Heart right ventricle (tissue), 16 donors: Measurements from ENCODE around the gene IFITM10. TPM values are rescaled to one million over a fixed set of nuclear protein-coding genes. Genes with fewer than 3 reads are reported as not detected.

ENCODE experiments used
- ATAC-seq, 8 donors: fragments of 200-7000 bp; cut with Tn5 transposase; one replicate each; pipeline ENCODE4 v1.9.1; 2020; ENCODE audit warnings: mild to moderate bottlenecking in 8 of 8, moderate library complexity in 8 of 8, moderate number of reproducible peaks in 1 of 8
- DNase-seq, 2 donors: peaks; one replicate each; pipeline ENCODE4 v3.0.0-alpha.2; 2020
- H3K27ac ChIP-seq, 10 donors: fragments of 200-600 bp; sonication (generic) in 2 of 10; one replicate each; pipeline versions ENCODE4 v1.5.0 to v1.8.0; 2020 to 2022; ENCODE audit warnings: mild to moderate bottlenecking in 3 of 10
- H3K27me3 ChIP-seq, 7 donors: fragments of 200-600 bp; one replicate each; pipeline ENCODE4 v1.8.0; 2021 to 2022; ENCODE audit warnings: mild to moderate bottlenecking in 2 of 7
- H3K36me3 ChIP-seq, 9 donors: fragments of 200-600 bp; sonication (generic) in 1 of 9; one replicate each; pipeline versions ENCODE4 v1.5.0 to v1.8.0; 2020 to 2022; ENCODE audit warnings: mild to moderate bottlenecking in 2 of 9
- H3K4me1 ChIP-seq, 9 donors: fragments of 200-600 bp; sonication (generic) in 1 of 9; one replicate each; pipeline versions ENCODE4 v1.5.0 to v1.8.0; 2020 to 2022; ENCODE audit warnings: mild to moderate bottlenecking in 4 of 9
- H3K4me3 ChIP-seq, 10 donors: fragments of 200-600 bp; sonication (generic) in 2 of 10; one replicate each; pipeline versions ENCODE4 v1.5.0 to v1.8.0; 2020 to 2022; ENCODE audit warnings: mild to moderate bottlenecking in 7 of 10, moderate library complexity in 2 of 10
- H3K9me3 ChIP-seq, 11 donors: fragments of 200-600 bp in 10 of 11; sonication (generic) in 2 of 11; one replicate each; pipeline versions ENCODE4 v1.5.0 to v1.8.0; 2013 to 2022; ENCODE audit warnings: mild to moderate bottlenecking in 2 of 11, control low read depth in 1 of 11, moderate library complexity in 1 of 11
- WGBS, 2 donors: extraction: QIAGEN DNeasy Blood & Tissue Kit; methylation state at CpG; one replicate each; pipeline ENCODE4 v1.1.7; 2013; ENCODE audit warnings: inconsistent platforms in 1 of 2; 5-methylcytosine and 5-hydroxymethylcytosine counted together
- intact Hi-C, 10 donors: fragments of 100-400 bp; cut with DNase I; formaldehyde crosslinking; loops; one replicate each; pipeline versions ENCODE4 v1.11.1 to v1.14.2; 2022
- polyA plus RNA-seq, 2 donors: library from polyadenylated mRNA; stranded (reverse); fragments of 200-250 nt; gene quantifications; one replicate each; pipeline ENCODE4 v1.2.3, GENCODE V29; 2013
- total RNA-seq, 10 donors: library from RNA; stranded (reverse); fragmentation: NEBNext Ultra II Directional in 3 of 10; extraction: Animal tissue kit (Norgen Biotek cat#: 25700) in 3 of 10; gene quantifications; one replicate each; pipeline versions ENCODE4 v1.2.1 to v1.2.4, GENCODE V29; 2021 to 2023
- TF ChIP-seq, protein P1 (sequence below), 9 donors: fragments of 200-600 bp; sonication (generic) in 2 of 9; IDR thresholded peaks; one replicate each; pipeline versions ENCODE4 v1.5.0 to v1.8.0; 2021 to 2022; ENCODE audit warnings: antibody characterized with exemption in 9 of 9, mild to moderate bottlenecking in 5 of 9, moderate library complexity in 1 of 9
- donor health status: Arrhythmogenic right ventricular cardiomyopathy.
- donor health status: ischemic (EF 13 %, LVEDD 7.1; RV severe dilation, severe dysfunction).
- donor health status: healthy with polysubstance abuse.
- donor health status: DM: no; HTN: yes; CAD: no.
- donor health status: DM: no; HTN: no; CAD: no.
- donor health status: ischemic (EF 25% LVEDD 6.9; RV normal size, moderate dysfunction).
- donor health status: ischemic (EF 25% LVEDD 5.7; RV mildly dilated, moderate dysfunction).
- donor health status: healthy.
- donor health status: DM: yes; HTN: yes; CAD: no.
- donor health status: Ischemic cardiomyopathy.
- donor health status: ischemic (EF 35%, LVEDD 5.7; RV mildly dilated, moderate dysfunction).
- donor health status: nonischemic (EF 11% LVEDD 7.7; RV severe dilation, severe dysfunction).
- donor health status: DM: yes; HTN: yes; CAD: no.
- donor health status: PGD.
- donor health status: ischemic (EF 29% LVEDD 5.4; RV normal size, mild dysfunction).
- donor health status: nonischemic (EF 23%, LVEDD 6.1; RV moderate dilation, normal function).

Gene IFITM10
- total and polyA plus RNA-seq, 12 donors, result 0.07 to 2.4 (median 0.42) TPM

DNA sequence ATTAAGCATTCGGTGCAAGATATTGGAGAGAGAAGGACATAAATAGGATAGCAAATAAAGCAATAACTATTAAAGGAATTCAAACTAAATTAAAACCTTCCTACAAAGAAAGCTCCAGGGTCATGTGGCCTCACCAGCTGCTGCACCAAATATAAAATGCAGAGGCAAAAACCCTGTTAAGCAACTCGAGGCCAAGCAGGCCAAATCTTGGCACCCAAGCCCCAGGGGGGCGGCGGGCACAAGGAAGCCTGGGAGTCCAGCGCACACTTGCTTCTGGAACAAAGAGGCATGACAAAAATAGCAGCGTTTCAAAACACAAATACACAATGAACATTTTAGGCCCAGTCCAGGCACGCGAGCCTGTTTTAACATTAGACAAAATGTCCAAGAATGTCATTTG is 32.6 kb downstream of the IFITM10 start:
- intact Hi-C loops, result loop anchor here in 3 of 10 donors (2.0 to 10.0 kb wide), 4 partner anchors 21 to 47 kb away; partner anchors contain the start of genes CTSD (in 2 of the 3) and IFITM10 (in 1 of the 3)
- ATAC-seq (peak in 7 of 8 donors; percentile 57 to 88 (median 77)), DNase-seq (peak; percentile 27 to 62)
- Histone ChIP-seq H3K4me1 (peaks cover 0 to 14% (median 0%) of the 10 kb centered on the region in 9 donors), H3K36me3 (no peaks in the 10 kb centered on the region), H3K27me3 (peaks cover 0 to 10% (median 0%) of the 10 kb centered on the region in 7 donors), H3K4me3 (no peak overlapping the region), H3K27ac (peak overlapping the region in 8 of 10 donors; percentile 10 to 64 (median 44)), H3K9me3 (no peaks in the 10 kb centered on the region)
- TF ChIP-seq, protein P1, sequence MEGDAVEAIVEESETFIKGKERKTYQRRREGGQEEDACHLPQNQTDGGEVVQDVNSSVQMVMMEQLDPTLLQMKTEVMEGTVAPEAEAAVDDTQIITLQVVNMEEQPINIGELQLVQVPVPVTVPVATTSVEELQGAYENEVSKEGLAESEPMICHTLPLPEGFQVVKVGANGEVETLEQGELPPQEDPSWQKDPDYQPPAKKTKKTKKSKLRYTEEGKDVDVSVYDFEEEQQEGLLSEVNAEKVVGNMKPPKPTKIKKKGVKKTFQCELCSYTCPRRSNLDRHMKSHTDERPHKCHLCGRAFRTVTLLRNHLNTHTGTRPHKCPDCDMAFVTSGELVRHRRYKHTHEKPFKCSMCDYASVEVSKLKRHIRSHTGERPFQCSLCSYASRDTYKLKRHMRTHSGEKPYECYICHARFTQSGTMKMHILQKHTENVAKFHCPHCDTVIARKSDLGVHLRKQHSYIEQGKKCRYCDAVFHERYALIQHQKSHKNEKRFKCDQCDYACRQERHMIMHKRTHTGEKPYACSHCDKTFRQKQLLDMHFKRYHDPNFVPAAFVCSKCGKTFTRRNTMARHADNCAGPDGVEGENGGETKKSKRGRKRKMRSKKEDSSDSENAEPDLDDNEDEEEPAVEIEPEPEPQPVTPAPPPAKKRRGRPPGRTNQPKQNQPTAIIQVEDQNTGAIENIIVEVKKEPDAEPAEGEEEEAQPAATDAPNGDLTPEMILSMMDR (IDR thresholded peaks at IDR 0.05), result no peak
- 56 to 63% methylated on average over 8 of the region's 8 CpGs for WGBS, 2 donors

DNA sequence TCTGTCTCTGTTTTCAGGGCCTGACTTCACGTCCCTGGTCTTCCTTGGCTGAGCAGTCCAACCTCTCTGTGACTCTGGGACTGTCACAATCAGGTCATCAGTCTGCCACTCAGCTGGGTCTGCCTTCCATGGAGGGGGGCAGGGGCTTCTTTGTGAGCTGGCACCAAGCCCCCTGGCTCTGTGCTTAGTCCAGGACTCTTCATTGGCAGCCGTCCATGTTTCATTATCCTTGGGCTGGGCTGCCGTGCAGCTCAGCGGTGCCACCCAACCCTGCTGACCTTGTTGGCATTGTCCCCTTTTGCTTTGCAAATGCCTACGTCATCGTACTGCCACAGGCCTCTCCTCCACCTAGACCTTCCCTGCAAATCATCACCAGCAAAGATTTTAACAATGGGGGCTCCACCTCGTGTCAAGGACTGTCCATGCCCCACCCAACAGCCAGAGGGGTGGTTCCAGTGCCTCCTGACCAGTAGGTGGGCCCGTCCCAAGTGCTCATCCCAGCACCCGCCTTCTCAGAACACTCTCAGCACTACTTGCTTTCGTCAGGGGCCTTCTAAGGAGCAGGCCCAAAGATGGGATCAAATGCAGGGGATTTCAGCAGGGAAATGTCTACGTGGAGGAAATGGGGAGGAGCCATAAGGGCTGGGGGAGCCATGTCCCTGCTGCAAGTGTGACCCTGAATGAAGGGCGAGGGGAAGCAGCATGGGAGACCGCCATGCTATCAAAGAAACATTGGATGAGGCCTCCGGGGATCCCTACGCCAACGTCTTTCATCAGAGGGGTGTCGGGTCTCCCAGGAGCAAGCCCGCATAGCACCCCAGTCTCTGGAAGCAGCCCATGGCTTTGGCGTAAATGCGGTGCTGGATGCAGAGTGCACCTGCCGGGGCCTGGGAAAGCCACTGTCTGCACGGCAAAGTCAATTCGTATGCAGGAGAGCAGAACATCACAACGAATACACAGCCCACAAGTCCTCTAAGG is 35.2 kb downstream of the IFITM10 start:
- TF ChIP-seq, protein P1 (IDR thresholded peaks at IDR 0.05), result no peak
- Histone ChIP-seq H3K4me1 (peaks cover 0 to 14% (median 0%) of the 10 kb centered on the region in 9 donors), H3K27me3 (peaks cover 0 to 3% (median 0%) of the 10 kb centered on the region in 7 donors), H3K27ac (no peak overlapping the region), H3K4me3 (no peak overlapping the region), H3K9me3 (peaks cover 0 to 5% (median 0%) of the 10 kb centered on the region in 11 donors), H3K36me3 (no peaks in the 10 kb centered on the region)
- DNase-seq (peak; percentile 23 to 35), ATAC-seq (peak in 7 of 8 donors; percentile 75 to 94 (median 86))
- 78 to 80% methylated on average over 24 of the region's 24 CpGs for WGBS, 2 donors
- intact Hi-C loops, result loop anchor here in 3 of 10 donors (5.0 to 10.0 kb wide), 3 partner anchors 37 to 50 kb away; partner anchors contain the start of genes CTSD (in 2 of the 3) and IFITM10 (in 1 of the 3)

DNA sequence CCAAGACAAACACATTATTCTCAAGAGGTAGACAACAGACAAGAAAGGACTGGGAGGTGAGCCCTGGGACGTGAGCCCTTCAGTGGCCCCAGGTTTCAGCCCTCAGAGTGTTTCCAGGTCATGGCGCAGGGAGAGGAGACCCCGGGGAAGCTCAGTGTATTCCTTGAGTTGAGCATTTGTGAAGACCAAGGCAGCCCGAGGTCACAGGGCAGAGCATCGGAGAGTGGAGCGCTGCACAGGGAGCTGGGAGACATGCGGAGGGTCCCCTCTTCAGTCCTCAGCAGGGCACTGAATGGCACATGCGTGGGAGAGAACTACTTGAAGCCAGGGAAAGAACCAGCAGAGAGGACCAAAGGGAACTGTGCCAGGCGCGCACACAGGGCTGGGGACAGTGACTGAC is 41.7 kb downstream of the IFITM10 start:
- no peak for DNase-seq
- TF ChIP-seq, protein P1 (IDR thresholded peaks at IDR 0.05), result no peak
- Histone ChIP-seq H3K4me1 (no peaks in the 10 kb centered on the region), H3K36me3 (no peaks in the 10 kb centered on the region), H3K4me3 (no peak overlapping the region), H3K9me3 (peaks cover 0 to 5% (median 0%) of the 10 kb centered on the region in 11 donors), H3K27ac (no peak overlapping the region), H3K27me3 (peaks cover 0 to 4% (median 0%) of the 10 kb centered on the region in 7 donors)
- 87 to 89% methylated on average over 10 of the region's 10 CpGs for WGBS, 2 donors
- no peak for ATAC-seq
- intact Hi-C loops, result loop anchor here in 3 of 10 donors (5.0 kb wide), 3 partner anchors 49 to 119 kb away; partner anchors contain the start of gene CTSD (in 1 of the 3)

DNA sequence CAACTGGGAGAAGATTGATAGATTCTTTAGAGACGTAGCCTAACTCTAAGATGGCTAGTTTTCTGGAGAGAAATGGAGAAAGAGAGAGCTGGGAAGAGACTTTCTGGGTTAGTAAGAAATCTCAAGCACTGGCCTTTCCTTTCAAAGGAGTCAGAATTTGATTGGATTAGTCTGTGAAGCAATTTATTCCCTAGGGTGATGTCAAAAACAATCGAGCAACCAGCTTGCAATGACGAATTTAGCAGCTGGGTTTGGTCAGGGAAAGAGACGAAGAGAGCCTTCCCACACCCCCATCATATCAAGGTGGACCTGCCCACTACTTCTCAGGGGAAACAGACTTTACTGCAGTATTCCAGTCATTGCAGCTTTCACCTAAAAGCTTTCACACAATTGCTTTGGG is 42.6 kb downstream of the IFITM10 start:
- peaks cover 0 to 5% (median 0%) of the 10 kb centered on the region in 11 donors for H3K9me3 ChIP-seq
- ATAC-seq (no peak), DNase-seq (no peak)
- TF ChIP-seq, protein P1 (IDR thresholded peaks at IDR 0.05), result no peak
- peaks cover 0 to 9% (median 0%) of the 10 kb centered on the region in 7 donors for H3K27me3 ChIP-seq
- 41 to 42% methylated on average over 4 of the region's 4 CpGs for WGBS, 2 donors
- no peaks in the 10 kb centered on the region for H3K4me1 ChIP-seq
- no peak overlapping the region for H3K27ac ChIP-seq
- no peaks in the 10 kb centered on the region for H3K36me3 ChIP-seq
- intact Hi-C loops, result loop anchor here in 3 of 10 donors (5.0 kb wide), 3 partner anchors 50 to 120 kb away; partner anchors contain the start of gene CTSD (in 1 of the 3)
- no peak overlapping the region for H3K4me3 ChIP-seq
